ENCODE measurements around the gene FRMD5.
"Not testable (repeated sequence)": the region's sequence is repeated elsewhere in the genome, so short reads cannot be mapped to it uniquely, and the experiment has no call there.

FRMD5 gene

DNA sequence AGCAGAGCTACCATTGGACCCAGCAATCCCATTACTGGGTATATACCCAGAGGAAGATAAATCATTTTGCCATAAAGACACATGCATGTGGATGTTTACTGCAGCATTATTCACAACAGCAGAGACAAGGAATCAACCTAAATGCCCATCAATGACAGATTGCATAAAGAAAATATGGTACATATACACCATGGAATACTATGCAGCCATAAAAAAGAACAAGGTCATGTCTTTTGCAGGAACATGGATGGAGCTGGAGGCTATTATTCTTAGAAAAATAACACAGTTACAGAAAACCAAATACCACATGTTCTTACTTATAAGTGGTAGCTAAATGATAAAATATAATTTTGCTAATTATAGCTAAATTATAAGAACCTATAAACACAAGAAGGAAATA is 162.3 kb downstream of the FRMD5 start:
- not testable (repeated sequence) for DNase-seq (ENCODE audit: low read depth)

DNA sequence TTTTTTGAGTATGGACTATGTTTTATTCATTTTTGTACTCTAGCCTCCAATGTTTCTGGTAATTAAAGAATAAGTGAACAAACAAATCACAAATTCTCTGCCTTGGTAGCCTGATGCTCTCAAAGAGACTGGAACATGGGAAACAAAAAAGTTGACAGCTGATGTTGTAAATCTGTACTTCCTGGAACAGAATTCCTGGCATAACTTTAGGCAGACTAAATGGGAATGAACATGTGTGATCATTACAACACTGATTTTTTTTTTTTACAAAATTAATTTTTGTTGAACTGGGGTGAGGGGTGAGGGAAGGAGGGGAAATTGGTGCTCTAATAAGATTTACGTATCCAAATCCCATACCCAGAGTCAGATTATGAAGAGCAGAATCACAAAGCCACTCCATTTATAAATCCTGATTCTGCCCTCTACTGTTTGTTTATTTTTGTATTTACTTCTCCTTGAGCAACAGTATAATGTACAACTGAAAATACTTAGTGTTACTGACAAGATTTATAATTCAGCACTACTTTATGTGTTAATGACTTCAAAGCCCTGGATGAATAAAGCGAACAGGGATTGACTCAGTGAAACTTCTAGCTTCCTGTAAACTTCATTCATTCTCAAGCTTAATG is 165.0 kb downstream of the FRMD5 start:
- DNase-seq (ENCODE audit: low read depth), result peak; percentile 69

DNA sequence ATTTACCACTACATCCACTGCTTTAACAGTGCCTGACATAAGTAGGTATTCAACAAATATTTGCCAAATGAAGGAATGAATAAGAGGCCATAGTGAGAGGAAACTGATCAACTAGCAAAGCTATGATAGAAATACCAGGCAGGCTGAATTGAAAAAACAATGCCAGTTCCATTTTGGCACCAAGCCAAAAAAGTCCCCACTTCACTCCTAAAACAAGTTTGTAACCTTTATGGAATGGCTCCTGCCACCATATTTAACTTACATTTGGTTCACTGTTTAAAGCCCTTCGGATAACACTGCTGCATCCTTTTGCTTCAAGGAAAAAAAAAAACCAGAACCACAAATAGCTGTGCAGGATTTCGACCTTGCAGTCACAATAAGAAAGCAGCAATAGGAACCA is 166.1 kb downstream of the FRMD5 start:
- DNase-seq (ENCODE audit: low read depth), result no peak

DNA sequence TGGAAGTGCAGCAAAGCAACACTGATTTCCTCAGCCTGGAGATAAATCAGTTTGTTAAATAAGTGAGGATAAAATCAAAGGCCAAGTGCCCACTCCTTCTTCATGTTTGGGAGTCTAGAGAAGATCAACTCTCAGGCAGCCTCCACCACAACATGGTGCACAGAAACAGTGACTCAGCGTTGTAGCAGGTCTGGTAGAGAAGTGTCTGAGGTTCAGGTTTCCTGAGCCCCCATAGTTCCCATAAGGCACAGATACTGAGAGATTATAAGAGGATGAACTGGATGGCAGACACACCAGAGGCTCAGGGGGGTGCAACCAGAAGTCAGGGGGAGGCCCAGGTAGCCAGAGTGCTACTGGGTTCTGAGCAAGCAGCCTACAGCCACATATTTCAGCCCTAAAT is 166.7 kb downstream of the FRMD5 start:
- DNase-seq (ENCODE audit: low read depth), result peak; percentile 62

DNA sequence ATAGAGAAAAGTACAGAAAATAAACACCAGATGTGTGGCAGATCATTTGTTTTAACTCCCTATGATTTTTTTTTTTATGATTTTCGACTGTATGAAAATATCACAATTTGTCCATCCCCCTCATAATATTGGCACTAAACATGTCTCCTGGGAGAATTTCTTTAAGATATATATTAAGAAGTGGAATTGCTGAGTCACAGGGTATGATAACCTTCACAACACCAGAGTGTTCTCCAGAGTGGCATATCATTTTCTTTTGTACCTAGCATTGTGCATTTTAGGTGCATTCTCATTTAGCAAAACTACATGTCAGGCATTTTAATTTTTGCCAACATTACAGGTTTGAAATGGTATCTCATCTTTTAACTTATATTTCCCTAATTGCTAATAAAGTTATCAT is 170.9 kb downstream of the FRMD5 start:
- peak; percentile 17 for DNase-seq (ENCODE audit: low read depth)

DNA sequence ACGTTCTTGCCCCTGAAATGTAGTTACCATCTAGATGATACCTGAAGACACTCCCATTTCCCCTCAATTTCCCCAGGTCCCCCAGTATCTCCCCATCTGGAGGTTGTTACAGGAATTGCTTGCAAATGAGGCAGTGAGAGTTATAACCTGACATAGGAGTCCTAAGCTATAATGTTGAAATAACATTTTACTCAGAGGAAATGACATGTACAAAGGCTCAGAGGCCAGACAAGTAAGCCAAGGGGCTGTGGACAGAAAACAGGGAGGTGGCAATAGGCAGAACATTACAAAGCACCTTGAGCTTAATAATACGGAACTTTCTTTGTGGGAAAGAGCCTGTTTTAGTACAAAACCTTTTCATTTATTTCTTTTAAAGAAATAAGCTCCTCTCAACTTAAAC is 171.9 kb downstream of the FRMD5 start:
- peak; percentile 38 for DNase-seq (ENCODE audit: low read depth)

DNA sequence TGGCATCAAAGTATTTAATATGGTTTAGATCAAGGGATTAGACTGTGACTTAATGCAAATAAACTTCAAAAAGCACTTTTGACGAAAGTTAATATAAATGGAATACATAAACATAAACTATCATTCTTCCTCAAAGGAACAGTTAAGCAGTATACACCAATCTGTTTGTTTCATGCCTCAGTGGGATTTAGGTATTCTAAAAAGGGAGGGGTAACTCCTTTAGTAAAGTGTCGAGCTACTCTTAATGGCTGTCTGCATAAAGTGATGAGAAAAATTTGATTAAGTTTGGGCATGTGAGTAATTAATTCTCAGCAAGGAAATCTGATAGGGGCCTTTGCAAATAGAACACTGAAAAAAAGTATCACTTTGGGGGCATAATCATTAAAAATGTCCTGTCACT is 176.9 kb downstream of the FRMD5 start:
- DNase-seq (ENCODE audit: low read depth), result no peak

DNA sequence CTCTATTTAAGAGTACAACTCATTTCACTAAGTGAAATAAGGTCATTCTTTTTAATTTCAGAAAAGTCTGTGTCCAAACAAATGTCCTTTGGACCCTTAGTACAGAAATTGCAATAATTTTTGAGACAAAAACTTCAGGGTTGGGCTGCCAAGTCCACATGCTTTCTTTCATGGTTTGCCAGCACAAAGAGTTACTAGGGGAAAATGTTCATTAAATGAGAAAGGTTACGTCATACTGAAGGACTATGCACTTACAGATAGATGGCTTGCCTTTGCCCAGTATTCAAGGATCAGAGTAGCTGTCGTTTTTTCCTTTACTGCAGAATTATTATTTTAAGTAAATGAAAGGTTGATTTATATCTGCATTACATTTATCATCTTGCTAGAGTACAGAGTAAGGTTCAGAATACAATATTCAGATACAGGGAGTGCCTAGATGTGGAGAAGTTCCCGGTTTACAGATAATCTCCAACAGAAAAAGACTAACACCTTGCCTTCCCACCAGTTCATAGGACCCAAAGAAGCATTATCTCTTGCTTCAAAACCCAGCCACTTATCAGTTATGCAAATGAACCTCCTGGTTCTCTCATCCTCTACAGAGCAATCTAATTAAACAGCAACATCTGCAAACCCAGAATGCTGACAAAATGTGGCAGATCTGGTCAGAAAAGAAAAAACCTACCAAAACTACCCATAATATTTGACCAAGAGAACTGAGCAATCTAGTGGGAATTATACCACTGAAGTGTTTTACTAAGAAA is 179.3 kb downstream of the FRMD5 start:
- peak; percentile 22 for DNase-seq (ENCODE audit: low read depth)

DNA sequence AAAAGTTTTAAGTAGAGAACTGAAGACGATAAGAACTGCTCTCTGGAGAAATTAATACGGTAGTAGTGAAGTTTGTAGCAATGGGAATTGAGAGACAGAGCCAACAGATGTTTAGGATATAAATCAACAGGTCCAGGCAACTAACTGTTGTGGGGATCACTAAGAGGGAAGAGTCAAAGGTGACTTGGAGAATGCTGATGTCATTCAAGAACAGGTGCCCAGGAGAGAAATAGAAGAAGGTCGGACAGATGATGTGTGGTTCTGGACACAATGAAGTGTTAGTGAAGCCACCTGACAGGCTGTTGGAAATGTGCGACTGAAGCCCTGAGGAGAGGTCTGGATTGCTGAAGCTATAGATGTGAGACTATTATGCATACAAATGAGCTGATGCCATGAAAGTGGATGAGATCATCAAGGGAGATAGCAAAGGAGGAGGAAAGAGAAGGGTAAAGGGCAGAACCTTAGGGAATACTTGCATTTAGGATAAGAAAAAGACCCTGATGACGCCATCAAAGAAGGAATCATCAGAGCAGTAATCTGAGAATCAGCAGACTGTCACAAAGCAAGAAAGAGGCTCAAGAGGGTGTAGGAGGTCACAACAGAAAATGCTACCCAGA is 183.7 kb downstream of the FRMD5 start:
- DNase-seq (ENCODE audit: low read depth), result no peak

DNA sequence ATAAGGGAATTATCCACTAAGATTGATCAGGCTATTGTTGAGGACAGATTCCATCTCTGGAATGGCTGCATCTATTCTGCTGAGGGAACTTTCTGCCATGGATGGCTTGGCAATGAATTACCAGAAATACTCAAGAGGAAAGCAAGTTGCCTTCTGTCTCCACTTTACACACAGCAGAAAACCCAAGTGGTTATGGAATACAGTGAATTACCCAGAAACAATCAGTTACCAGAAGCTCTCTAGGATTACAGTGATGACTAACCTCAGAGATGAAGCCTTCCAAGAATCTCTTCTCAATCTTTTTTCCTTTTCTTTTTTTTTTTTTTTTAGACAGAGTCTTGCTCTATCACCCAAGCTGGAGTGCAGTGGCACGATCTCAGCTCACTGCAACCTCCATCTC is 185.0 kb downstream of the FRMD5 start:
- peak; percentile 77 for DNase-seq (ENCODE audit: low read depth)

DNA sequence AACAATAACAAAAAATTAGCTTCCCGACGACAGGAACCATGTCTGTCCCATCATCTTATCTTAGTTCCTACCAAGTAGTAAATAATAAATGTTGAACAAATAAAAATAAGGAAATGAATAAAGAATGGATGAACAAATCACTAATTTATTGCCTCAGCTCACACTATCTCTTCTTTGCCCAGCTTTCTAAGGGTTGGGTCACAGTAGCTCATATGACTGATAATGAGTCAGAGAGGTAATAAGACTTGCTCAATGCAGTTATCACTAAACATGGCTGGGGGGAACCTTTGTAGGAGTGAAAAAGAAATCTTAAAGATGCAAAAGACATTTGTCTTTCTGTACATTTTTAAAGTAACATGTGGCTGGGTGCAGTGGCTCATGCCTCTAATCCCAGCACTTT is 186.0 kb downstream of the FRMD5 start:
- peak; percentile 73 for DNase-seq (ENCODE audit: low read depth)

DNA sequence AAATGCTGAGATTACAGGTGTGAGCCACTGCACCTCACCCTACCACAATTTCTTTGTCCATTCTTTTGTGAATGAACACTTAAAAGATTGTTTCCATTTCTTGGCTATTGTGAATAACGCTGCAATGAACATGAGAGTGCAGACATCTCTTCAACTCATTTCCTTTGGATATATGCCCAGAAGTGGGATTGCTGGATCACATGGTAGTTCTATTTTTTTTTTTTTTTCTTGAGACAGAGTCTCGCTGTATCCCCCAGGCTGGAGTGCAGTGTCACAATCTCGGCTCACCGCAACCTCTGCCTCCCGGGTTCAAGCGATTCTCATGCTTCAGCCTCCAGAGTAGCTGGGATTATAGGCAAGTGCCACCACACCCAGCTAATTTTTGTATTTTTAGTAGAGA is 194.8 kb downstream of the FRMD5 start:
- peak; percentile 85 for DNase-seq (ENCODE audit: low read depth)

DNA sequence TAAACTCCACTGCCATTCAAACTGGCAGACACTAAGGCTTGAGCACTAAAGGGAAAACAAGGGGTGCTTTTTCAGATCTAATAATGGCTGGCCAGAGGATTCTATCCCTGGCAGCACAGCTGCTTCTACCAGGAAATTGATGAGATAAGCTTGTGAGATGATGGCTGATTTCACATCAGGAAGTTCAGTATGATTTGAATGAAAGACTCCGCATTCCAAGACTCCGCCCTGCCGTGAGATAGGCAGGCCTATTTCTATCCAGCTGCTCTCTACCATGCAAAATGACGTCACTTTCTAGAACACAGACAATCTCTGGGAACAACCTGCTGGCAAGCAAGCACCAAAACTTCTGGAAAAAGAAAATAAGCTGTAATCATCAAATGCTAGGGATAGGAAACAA is 196.5 kb downstream of the FRMD5 start:
- DNase-seq (ENCODE audit: low read depth), result peak; percentile 66

DNA sequence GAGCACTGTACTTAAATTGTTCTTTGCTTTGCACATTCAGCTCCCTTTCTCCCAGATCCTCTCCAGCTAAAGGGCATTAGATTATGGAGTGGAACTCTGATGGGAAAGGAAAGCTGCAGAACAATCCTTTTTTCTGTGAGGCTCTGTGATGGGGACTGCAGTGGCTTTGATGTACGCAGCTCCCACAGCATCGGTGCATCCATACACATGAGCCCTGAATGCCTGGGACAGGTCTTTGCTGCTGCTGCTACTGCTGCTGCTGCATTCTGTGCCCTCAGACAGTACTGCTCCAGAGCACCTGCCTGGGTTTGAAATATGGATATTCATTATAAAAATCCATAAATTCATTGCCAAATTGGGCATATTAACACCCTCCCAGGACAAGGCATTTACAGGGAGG is 203.9 kb downstream of the FRMD5 start:
- no peak for DNase-seq (ENCODE audit: low read depth)

DNA sequence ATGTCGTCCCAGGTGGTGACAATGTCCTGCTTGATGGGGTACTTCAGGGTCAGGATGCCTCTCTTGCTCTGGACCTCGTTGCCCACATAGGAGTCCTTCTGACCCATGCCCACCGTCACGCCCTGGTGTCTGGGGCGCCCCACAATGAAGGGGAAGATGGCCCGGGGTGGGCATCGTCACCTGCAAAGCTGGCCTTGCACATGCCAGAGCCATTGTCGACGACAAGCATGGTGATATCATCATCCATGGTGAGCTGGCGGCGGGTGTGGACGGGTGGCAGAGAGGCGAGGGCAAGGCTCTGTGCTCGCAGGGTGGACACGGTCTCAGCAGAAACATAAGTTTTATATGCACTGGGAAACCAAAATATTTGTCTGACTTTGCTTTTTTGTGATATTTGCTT is 205.1 kb downstream of the FRMD5 start:
- DNase-seq (ENCODE audit: low read depth), result no peak

DNA sequence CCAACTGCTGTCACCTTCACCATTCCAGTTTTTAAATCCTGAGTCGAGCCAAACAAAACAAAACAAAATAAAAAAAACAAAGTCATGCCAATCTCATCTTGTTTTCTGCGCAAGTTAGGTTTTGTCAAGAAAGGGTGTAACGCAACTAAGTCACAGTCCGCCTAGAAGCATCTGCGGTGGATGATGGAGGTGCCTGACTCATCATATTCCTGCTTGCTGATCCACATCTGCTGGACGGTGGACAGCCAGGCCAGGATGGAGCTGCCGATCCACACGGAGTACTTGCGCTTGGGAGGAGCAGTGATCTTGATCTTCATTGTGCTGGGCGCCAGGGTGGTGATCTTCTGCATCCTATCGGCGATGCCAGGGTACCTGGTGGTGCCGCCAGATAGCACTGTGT is 206.2 kb downstream of the FRMD5 start:
- no peak for DNase-seq (ENCODE audit: low read depth)

DNA sequence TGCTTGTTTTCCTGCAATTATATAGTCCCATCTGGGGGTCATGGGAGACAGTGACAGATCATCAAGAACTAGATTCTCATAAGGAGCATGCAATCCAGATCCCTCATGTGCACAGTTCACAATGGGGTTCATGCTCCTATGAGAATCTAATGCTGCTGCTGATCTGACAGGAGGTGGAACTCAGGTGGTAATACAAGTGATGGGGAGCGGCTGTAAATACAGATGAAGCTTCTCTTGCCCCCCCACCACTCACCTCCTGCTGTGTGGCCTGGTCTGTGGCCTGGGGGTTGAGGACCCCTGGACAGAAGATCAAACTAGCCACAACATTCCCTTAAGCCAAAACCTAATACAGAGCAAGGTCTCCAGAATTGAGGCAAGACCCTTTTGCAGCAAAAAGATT is 207.1 kb downstream of the FRMD5 start:
- no peak for DNase-seq (ENCODE audit: low read depth)

DNA sequence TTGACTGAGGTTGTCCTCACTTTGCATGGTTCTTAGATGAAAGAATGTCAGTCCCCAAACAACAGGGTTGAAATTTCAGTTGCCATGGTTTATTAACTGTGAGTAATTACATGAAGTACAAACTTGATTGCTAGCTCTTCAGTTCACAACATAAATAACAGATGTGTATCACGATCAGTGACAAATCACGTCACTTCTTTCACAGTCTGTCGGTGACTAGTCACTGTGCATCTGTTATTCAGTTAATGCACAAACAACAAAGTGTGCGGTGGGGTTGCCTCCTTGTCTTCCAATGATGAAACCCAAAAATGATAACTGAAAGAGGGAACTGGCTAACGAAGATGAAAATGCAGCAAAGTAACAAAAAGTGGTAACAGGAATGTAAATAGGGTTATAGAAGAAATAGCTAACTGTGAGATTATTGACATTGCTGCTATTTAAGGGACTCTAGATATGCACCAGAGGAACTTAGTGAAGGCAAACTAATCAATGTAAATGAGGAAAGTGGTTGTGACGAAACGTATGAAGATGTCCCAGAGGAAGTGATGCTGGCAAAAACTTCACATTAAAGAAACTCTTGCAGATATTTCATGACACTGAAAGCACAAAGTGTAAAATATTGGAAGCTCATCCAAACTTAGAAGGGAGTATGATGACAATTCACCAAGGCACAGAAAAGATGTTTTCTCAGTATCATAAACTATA is 208.9 kb downstream of the FRMD5 start:
- DNase-seq (ENCODE audit: low read depth), result no peak

DNA sequence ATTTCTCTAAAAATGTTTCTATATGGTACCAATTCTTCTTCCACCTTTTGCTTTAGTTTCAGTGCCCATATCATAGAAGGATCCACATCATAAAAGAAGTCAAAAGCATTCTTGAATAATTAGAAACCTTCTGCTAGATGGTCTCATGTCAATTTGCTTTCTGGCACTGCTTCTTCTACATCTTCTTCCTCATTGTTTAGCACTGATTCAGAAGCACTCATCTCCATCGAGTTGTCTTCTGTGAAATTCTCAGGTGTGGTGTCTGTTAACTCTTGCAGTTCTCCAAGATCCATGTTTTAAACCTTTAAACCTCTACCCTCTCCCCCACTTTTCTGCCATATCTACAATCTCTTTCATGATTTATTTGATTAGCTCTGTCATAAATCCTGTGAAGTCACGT is 213.5 kb downstream of the FRMD5 start:
- no peak for DNase-seq (ENCODE audit: low read depth)

DNA sequence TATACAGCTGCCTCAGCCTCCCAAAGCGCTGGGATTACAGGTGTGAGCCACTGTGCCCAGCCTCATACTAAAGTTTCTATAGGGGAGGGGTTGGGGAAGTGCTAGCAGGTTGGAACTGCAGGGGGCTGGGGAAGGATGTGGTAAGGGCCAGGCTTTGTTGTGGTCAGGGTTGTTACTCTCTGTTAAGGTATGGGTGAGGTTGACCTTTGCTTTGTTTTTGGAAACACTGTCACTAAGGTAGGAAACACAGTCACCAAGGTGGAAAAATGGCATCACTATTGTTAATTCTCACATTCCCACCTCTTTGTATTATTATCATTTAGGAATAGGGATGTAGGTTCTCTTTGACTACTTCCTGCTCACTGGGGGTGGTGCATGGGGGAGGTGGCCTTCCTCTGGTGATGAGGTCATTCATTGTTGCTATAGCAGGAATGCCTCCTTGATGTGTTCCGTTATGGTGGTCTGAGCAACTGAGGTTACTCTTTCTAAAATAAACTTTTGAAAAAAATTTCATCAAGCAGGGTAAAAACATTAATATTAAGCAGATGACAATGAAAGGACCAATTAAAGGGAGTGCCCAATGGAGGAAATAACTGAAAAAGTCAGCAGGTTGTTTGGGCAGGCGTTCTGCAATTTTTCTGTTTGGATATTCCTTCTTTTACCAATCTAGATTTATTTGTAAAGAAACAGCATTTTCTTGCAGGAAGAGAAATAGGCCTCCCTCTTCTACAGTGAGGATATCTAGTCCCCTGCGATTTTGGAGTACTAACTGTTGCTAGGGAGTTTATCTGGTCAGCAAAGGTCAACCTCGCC is 217.8 kb downstream of the FRMD5 start:
- DNase-seq (ENCODE audit: low read depth), result no peak

DNA sequence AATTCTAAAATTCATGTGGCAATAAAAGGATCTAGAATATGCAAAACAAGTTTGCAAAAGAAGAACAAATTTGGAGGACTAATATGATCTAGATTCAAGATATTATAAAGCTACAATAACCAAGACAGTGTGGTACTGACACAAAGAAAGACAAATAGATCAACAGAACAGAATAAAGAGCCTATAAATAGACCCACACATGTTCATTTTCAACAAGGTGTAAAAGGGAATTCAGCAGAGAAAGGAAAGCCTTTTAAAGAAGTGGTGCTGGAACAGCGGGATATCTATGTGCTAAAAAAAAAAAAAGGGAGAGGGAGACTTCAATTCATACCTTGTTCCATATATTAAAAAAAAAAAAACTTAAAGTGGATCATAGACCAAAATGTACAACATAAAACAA is 219.3 kb downstream of the FRMD5 start:
- DNase-seq (ENCODE audit: low read depth), result no peak

DNA sequence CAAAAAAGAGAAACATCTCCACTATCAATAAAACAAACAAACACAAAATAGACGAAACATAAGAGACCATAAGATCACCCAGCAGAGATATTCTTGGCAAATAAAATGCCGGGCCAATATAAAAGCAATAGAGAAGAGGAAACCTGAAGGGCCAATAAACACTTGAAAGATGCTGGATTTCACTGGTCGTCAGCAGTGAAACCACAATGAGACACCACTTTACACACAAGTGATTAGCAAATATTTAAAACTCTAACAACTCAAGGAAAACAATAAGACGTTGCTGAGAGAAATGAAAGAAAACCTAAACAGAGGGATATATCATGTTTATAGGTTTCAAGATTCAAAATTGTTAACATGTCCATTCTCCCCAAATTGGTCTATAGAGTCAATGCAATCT is 219.7 kb downstream of the FRMD5 start:
- no peak for DNase-seq (ENCODE audit: low read depth)

Data from iris pigment epithelial cell (primary cell).